ENCODE data around the gene NMNAT1.

The NMNAT1 gene

GRCh38 chr1:9907441-9907840 lies 35.8 kb upstream of the NMNAT1 start:
- Histone ChIP-seq H3K9me2 (replicated peaks; ENCODE audit: control insufficient read depth, low read length) (no peaks in the 10 kb centered on the region), H3K27ac (ENCODE audit: low read depth, low read length) (no peak overlapping the region), H4K20me1 (ENCODE audit: control insufficient read depth, insufficient read depth, low read depth, low read length) (no peaks in the 10 kb centered on the region), H3K4me3 (ENCODE audit: low read length) (no peak overlapping the region), H3F3A (ENCODE audit: control insufficient read depth, insufficient read depth) (no peaks in the 10 kb centered on the region), H3K79me2 (ENCODE audit: control insufficient read depth, low read length) (peaks cover 3% of the 10 kb centered on the region; the same call in 1 of the 2 replicates), H3K4me2 (ENCODE audit: low read length) (no peak overlapping the region), H3K4me1 (ENCODE audit: control insufficient read depth, low read length) (peaks cover 17% of the 10 kb centered on the region), H3K9me3 (ENCODE audit: control insufficient read depth, insufficient read depth, low read length) (no peaks in the 10 kb centered on the region), H3K27me3 (ENCODE audit: control insufficient read depth, low read length) (no peaks in the 10 kb centered on the region), H3K36me3 (ENCODE audit: control insufficient read depth, low read length) (no peaks in the 10 kb centered on the region)
- no peak for TF ChIP-seq EZH2phosphoT487 (IDR thresholded peaks at IDR 0.05; ENCODE audit: borderline replicate concordance, low read length)

GRCh38 chr1:9908871-9909233 lies 34.4 kb upstream of the NMNAT1 start:
- H4K20me1 ChIP-seq (ENCODE audit: control insufficient read depth, insufficient read depth, low read depth, low read length), result no peaks in the 10 kb centered on the region
- H3K4me3 ChIP-seq (ENCODE audit: low read length), result peak overlapping the region; percentile 94
- H3K79me2 ChIP-seq (ENCODE audit: control insufficient read depth, low read length), result peaks cover 3% of the 10 kb centered on the region; the same call in 1 of the 2 replicates
- peaks cover 17% of the 10 kb centered on the region for H3K4me1 ChIP-seq (ENCODE audit: control insufficient read depth, low read length)
- peak overlapping the region; percentile 96 for H3K4me2 ChIP-seq (ENCODE audit: low read length)
- no peaks in the 10 kb centered on the region for H3K9me2 ChIP-seq (replicated peaks; ENCODE audit: control insufficient read depth, low read length)
- TF ChIP-seq EZH2phosphoT487 (IDR thresholded peaks at IDR 0.05; ENCODE audit: borderline replicate concordance, low read length), result no peak
- no peak for TF ChIP-seq CTCF (IDR thresholded peaks at IDR 0.05; ENCODE audit: low read depth, low read length, poor library complexity, severe bottlenecking)
- H3F3A ChIP-seq (ENCODE audit: control insufficient read depth, insufficient read depth), result no peaks in the 10 kb centered on the region
- H3K27me3 ChIP-seq (ENCODE audit: control insufficient read depth, low read length), result no peaks in the 10 kb centered on the region
- H3K27ac ChIP-seq (ENCODE audit: low read depth, low read length), result no peak overlapping the region
- H3K9me3 ChIP-seq (ENCODE audit: control insufficient read depth, insufficient read depth, low read length), result no peaks in the 10 kb centered on the region
- no peaks in the 10 kb centered on the region for H3K36me3 ChIP-seq (ENCODE audit: control insufficient read depth, low read length)

- TF ChIP-seq CTCF (IDR thresholded peaks at IDR 0.05; ENCODE audit: low read depth, low read length, poor library complexity, severe bottlenecking) (no peak), EZH2phosphoT487 (IDR thresholded peaks at IDR 0.05; ENCODE audit: borderline replicate concordance, low read length) (peak; percentile 42; the same call in 1 of the 2 replicates)
- H3F3A ChIP-seq (ENCODE audit: control insufficient read depth, insufficient read depth), result no peaks in the 10 kb centered on the region
- H3K9me2 ChIP-seq (replicated peaks; ENCODE audit: control insufficient read depth, low read length), result no peaks in the 10 kb centered on the region
- H3K4me2 ChIP-seq (ENCODE audit: low read length), result peak overlapping the region; percentile 96
- H3K4me3 ChIP-seq (ENCODE audit: low read length), result peak overlapping the region; percentile 94
- H3K27ac ChIP-seq (ENCODE audit: low read depth, low read length), result no peak overlapping the region
- no peaks in the 10 kb centered on the region for H3K36me3 ChIP-seq (ENCODE audit: control insufficient read depth, low read length)
- peaks cover 17% of the 10 kb centered on the region for H3K4me1 ChIP-seq (ENCODE audit: control insufficient read depth, low read length)
- peaks cover 3% of the 10 kb centered on the region; the same call in 1 of the 2 replicates for H3K79me2 ChIP-seq (ENCODE audit: control insufficient read depth, low read length)
- no peaks in the 10 kb centered on the region for H3K9me3 ChIP-seq (ENCODE audit: control insufficient read depth, insufficient read depth, low read length)
- no peaks in the 10 kb centered on the region for H4K20me1 ChIP-seq (ENCODE audit: control insufficient read depth, insufficient read depth, low read depth, low read length)
- no peaks in the 10 kb centered on the region for H3K27me3 ChIP-seq (ENCODE audit: control insufficient read depth, low read length)
These were observed 33.8 kb upstream of the NMNAT1 start for GRCh38 chr1:9909234-9910046.

- TF ChIP-seq EZH2phosphoT487 (IDR thresholded peaks at IDR 0.05; ENCODE audit: borderline replicate concordance, low read length) (no peak), CTCF (IDR thresholded peaks at IDR 0.05; ENCODE audit: low read depth, low read length, poor library complexity, severe bottlenecking) (no peak)
- Histone ChIP-seq H3K79me2 (ENCODE audit: control insufficient read depth, low read length) (peaks cover 3% of the 10 kb centered on the region; the same call in 1 of the 2 replicates), H4K20me1 (ENCODE audit: control insufficient read depth, insufficient read depth, low read depth, low read length) (no peaks in the 10 kb centered on the region), H3K27me3 (ENCODE audit: control insufficient read depth, low read length) (no peaks in the 10 kb centered on the region), H3K27ac (ENCODE audit: low read depth, low read length) (peak within 1 kb of the TSS; percentile 74), H3K4me3 (ENCODE audit: low read length) (peak within 1 kb of the TSS; percentile 94), H3K9me3 (ENCODE audit: control insufficient read depth, insufficient read depth, low read length) (no peaks in the 10 kb centered on the region), H3K9me2 (replicated peaks; ENCODE audit: control insufficient read depth, low read length) (no peaks in the 10 kb centered on the region), H3F3A (ENCODE audit: control insufficient read depth, insufficient read depth) (no peaks in the 10 kb centered on the region), H3K4me1 (ENCODE audit: control insufficient read depth, low read length) (peaks cover 17% of the 10 kb centered on the region), H3K36me3 (ENCODE audit: control insufficient read depth, low read length) (no peaks in the 10 kb centered on the region), H3K4me2 (ENCODE audit: low read length) (peak within 1 kb of the TSS; percentile 96)
These were observed 33.2 kb upstream of the NMNAT1 start, which contains the start of gene CTNNBIP1 for GRCh38 chr1:9910076-9910422. Gene CTNNBIP1 (minus strand): TSS chr1:9910269. CDS start chr1:9872064, 38,205 bp downstream.
